Activated CD8-positive, alpha-beta memory T cell treated with anti-CD3 and anti-CD28 coated beads, Interleukin-2, amount 10 ng/mL, durations not matched to agents 7 days and 5 days (primary cell): ENCODE data around the gene DDX1. TPM values are rescaled to one million over a fixed set of nuclear protein-coding genes. Genes with fewer than 3 reads are reported as not detected.

Source experiments
- ATAC-seq: fragments of 150-1000 bp; cut with Tn5 transposase; one replicate; pipeline ENCODE4 v1.10.0; 2021; ENCODE audit warnings: moderate library complexity
- CTCF ChIA-PET: fragments of 350-600 bp; sonication (Branson Sonifier 250); formaldehyde crosslinking; loops from one replicate; lab custom pipeline; 2021; ENCODE audit warnings: antibody characterized with exemption; lab: Charles Lee
- DNase-seq: peaks from one replicate; pipeline ENCODE4 v3.0.0-alpha.2; 2020
- H3K27ac Mint-ChIP-seq: one replicate; pipeline ENCODE4 v1.8.0; 2021; ENCODE audit warnings: mild to moderate bottlenecking, mixed read lengths
- H3K27me3 Mint-ChIP-seq: one replicate; pipeline ENCODE4 v1.8.0; 2021; ENCODE audit warnings: mixed read lengths
- H3K36me3 Mint-ChIP-seq: one replicate; pipeline ENCODE4 v1.8.0; 2021; ENCODE audit warnings: mild to moderate bottlenecking, mixed read lengths
- H3K4me1 Mint-ChIP-seq: one replicate; pipeline ENCODE4 v1.8.0; 2021; ENCODE audit warnings: mixed read lengths
- H3K4me3 Mint-ChIP-seq: one replicate; pipeline ENCODE4 v1.8.0; 2021; ENCODE audit warnings: mild to moderate bottlenecking, moderate library complexity, mixed read lengths
- H3K9me3 Mint-ChIP-seq: one replicate; pipeline ENCODE4 v1.8.0; 2022; ENCODE audit warnings: low read depth, mixed read lengths
- total RNA-seq, 2 experiments: library from RNA; stranded (reverse); gene quantifications; one replicate each; pipeline ENCODE4 v1.2.3, GENCODE V29; 2021

Gene DDX1
- total RNA-seq, 2 experiments from 2014 or later = 58.5 to 81.3 TPM

DNA sequence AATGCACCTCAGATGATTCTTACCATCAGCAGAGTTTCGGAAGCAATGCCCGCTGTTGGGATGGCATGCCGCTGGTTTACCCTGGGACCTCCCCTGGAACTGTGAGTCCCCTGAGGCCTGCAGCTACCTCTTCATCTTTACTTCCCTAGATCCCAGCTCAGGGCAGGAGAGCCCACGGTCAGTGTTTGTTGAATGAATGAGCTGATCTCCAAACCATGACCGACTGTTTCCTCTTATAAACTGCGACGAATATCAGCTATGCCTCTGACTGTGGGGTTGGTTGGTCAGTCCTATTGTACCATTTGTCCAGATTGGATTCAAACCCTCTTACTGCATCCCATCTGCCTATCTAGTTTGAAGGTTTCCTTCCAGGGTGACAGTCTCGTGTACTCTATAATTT lies 64.4 kb downstream of the DDX1 start:
- ATAC-seq (no peak), DNase-seq (no peak)
- Mint-ChIP-seq H3K36me3 (no peaks in the 10 kb centered on the region), H3K9me3 (no peaks in the 10 kb centered on the region), H3K4me1 (no peaks in the 10 kb centered on the region), H3K27ac (no peak overlapping the region), H3K4me3 (no peak overlapping the region), H3K27me3 (no peaks in the 10 kb centered on the region)
- CTCF ChIA-PET = no interaction called here

DNA sequence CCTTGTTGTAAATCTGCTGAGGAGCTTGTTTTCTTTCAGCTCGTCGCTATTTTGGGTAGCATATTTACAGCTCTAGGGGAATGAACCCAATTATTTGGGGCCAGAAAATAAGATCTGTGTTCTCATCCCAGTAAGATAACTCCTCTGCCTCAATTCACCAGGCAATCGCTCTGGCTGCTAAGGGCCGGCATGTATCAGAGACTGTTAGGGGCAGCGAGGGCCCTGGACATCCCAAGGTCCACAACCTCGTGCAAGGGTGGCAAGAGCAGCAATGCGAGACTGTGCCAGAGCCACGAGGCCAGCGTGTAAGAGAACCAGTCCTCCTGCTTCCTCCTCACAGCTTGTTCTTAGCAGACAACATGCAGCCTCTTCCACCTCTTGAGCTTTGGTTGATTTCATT lies 66.1 kb downstream of the DDX1 start:
- ATAC-seq = no peak
- Mint-ChIP-seq H3K4me1 (no peaks in the 10 kb centered on the region), H3K9me3 (no peaks in the 10 kb centered on the region), H3K27ac (no peak overlapping the region), H3K27me3 (no peaks in the 10 kb centered on the region), H3K36me3 (no peaks in the 10 kb centered on the region), H3K4me3 (no peak overlapping the region)
- DNase-seq = no peak
- CTCF ChIA-PET = no interaction called here

DNA sequence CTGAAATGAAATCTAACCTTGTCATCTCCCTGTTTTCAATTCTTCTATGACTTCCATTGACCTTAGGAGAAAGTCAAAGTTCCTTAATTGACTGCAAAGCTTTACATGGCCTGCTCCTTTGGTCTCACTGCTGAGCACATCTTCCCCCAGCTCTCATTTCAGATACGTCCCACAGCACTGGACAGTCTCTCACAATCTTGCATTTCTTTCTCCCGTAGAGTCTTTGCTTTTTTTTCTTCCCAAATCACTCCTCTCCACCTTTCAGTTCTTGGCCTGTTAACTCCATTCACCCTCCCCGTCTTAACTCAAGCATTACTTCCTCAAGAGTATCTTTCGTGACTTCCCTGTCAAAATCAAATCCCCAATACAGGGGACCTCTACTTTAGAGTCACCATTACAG lies 67.2 kb downstream of the DDX1 start:
- Mint-ChIP-seq H3K4me1 (no peaks in the 10 kb centered on the region), H3K9me3 (no peaks in the 10 kb centered on the region), H3K4me3 (no peak overlapping the region), H3K27me3 (no peaks in the 10 kb centered on the region), H3K36me3 (no peaks in the 10 kb centered on the region), H3K27ac (no peak overlapping the region)
- ATAC-seq (no peak), DNase-seq (no peak)
- CTCF ChIA-PET = no interaction called here

DNA sequence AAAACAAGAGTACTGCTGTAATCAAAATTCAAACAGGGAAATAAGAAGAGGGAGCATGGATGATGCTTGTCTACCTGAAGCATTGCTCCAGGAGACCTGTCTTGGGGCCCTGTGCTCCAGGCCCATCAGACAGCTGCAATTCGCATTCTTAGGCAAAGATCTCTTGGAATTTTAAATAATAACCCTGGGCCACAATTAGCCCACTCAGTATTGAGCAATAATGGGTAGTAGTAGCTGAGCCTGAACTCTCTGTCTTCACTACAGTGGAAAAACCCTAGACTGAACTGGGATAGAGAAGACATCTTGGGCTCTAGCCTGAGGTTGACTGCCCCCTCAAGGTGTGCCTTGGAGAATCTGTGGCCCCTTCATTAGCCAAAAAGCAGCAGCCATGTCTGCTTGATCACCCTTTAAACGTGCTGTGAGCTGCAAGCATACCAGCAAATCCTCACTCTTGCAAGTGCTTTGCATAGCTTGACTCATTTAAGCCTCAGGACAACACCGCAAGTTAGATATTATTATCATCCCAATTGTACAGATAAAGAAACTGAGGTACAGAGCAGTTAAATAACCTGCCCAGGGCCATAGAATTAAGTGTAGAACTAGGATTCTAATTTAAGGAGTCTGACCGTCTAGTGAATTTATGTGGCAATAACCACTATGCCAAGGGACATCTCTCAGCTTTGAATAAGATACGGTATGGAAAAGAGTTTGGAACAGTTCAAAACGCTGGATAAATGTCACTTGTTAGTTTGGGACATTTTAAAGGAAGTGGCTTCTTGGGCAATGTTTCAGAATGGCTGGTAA lies 69.0 kb downstream of the DDX1 start:
- ATAC-seq (no peak), DNase-seq (no peak)
- no peaks in the 10 kb centered on the region for H3K4me1 Mint-ChIP-seq
- H3K27ac Mint-ChIP-seq = no peak overlapping the region
- no peaks in the 10 kb centered on the region for H3K9me3 Mint-ChIP-seq
- no peaks in the 10 kb centered on the region for H3K27me3 Mint-ChIP-seq
- H3K4me3 Mint-ChIP-seq = no peak overlapping the region
- CTCF ChIA-PET = no interaction called here
- no peaks in the 10 kb centered on the region for H3K36me3 Mint-ChIP-seq

DNA sequence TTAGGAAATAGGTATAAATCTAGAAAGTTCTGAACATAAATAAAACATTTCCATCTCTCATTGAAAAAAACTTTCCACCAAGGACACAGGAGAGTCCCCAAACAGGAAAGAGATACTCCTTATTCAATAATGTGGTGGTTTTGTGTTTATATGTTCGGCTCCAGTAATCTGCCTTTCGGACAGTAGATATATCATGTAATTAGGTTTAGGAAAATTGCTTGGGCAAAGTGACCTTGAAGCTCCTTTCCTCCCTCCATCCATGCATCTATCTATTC lies 69.6 kb downstream of the DDX1 start:
- Mint-ChIP-seq H3K4me1 (no peaks in the 10 kb centered on the region), H3K27ac (no peak overlapping the region), H3K27me3 (no peaks in the 10 kb centered on the region), H3K36me3 (no peaks in the 10 kb centered on the region), H3K9me3 (no peaks in the 10 kb centered on the region), H3K4me3 (no peak overlapping the region)
- DNase-seq = no peak
- CTCF ChIA-PET = no interaction called here
- no peak for ATAC-seq

GRCh38 chr2:15662026-15662425 lies 70.4 kb downstream of the DDX1 start:
- Mint-ChIP-seq H3K36me3 (no peaks in the 10 kb centered on the region), H3K4me3 (no peak overlapping the region), H3K9me3 (no peaks in the 10 kb centered on the region), H3K27me3 (no peaks in the 10 kb centered on the region), H3K4me1 (no peaks in the 10 kb centered on the region), H3K27ac (no peak overlapping the region)
- CTCF ChIA-PET = interaction anchor here (1.0 kb wide), 1 partner anchor 9 kb away, joined by 3 read pairs; no protein-coding TSS in a partner anchor
- ATAC-seq (no peak), DNase-seq (no peak)

DNA sequence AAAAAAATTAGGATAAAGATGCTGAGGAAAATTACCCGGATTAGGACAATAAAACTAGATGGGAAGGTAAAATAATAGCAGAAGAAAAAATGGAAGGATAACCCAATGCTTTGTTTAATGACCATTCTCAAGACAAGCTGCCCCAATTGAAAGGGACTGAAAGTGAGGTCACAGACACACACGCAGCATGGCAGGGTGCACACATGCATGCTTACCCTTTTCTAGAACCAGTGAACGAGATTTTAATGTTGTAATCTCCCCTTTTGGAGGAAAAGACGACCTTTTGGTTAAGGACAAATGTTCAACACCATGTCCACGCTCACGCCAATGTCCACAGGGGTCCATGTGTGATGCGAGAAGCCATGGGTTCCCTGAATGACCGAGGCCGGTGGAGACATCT lies 70.9 kb downstream of the DDX1 start:
- H3K27ac Mint-ChIP-seq = no peak overlapping the region
- no peaks in the 10 kb centered on the region for H3K27me3 Mint-ChIP-seq
- H3K4me1 Mint-ChIP-seq = no peaks in the 10 kb centered on the region
- ATAC-seq (no peak), DNase-seq (no peak)
- no peaks in the 10 kb centered on the region for H3K36me3 Mint-ChIP-seq
- no peaks in the 10 kb centered on the region for H3K9me3 Mint-ChIP-seq
- H3K4me3 Mint-ChIP-seq = no peak overlapping the region
- CTCF ChIA-PET = interaction anchor here (1.0 kb wide), 1 partner anchor 8 kb away, joined by 3 read pairs; no protein-coding TSS in a partner anchor

GRCh38 chr2:15663802-15664201 lies 72.1 kb downstream of the DDX1 start:
- DNase-seq = no peak
- no peaks in the 10 kb centered on the region for H3K4me1 Mint-ChIP-seq
- ATAC-seq = no peak
- no peak overlapping the region for H3K4me3 Mint-ChIP-seq
- peaks cover 4% of the 10 kb centered on the region for H3K27me3 Mint-ChIP-seq
- H3K9me3 Mint-ChIP-seq = no peaks in the 10 kb centered on the region
- no peak overlapping the region for H3K27ac Mint-ChIP-seq
- CTCF ChIA-PET = no interaction called here
- H3K36me3 Mint-ChIP-seq = no peaks in the 10 kb centered on the region

DNA sequence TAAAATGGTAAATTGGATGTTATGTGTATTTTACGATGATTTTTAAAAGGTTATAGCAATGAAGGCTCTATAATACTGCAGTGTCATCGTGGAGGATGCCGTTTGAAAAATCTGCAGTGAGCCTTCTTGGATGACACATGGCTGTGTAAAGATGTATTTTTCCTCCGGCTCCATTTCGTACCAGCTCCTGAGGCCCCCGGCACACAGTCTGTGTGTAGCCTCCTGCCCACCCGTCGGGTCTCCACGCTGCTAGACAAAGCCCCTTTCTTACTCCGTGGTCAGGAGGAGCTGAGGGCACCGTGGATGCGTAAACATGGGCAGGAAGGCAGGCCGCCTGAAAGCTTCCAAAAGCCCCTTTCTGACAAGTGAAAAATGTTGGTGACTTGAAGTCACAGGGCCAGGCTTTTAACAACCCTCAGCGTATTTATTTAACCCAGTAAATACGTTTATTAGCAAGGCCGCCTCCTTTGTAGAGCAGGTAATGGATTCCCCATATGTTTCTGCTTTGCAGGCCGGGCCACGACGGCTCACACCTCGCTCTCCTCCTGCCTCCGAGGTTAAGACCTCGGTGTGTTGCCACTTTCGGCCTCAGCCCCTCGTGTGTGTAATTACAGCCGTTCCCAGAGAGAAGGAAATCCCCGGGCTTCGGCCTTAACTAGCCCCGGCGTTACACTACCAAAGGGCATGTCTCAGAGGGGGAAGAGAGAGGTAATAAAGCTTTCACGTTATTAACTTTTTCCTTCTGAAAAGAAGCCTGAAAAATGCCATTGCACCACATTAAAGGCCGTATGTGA lies 72.8 kb downstream of the DDX1 start:
- H3K4me3 Mint-ChIP-seq = no peak overlapping the region
- no peak overlapping the region for H3K27ac Mint-ChIP-seq
- DNase-seq = no peak
- no peaks in the 10 kb centered on the region for H3K4me1 Mint-ChIP-seq
- no peaks in the 10 kb centered on the region for H3K36me3 Mint-ChIP-seq
- CTCF ChIA-PET = no interaction called here
- no peak for ATAC-seq
- peaks cover 4% of the 10 kb centered on the region for H3K27me3 Mint-ChIP-seq
- no peaks in the 10 kb centered on the region for H3K9me3 Mint-ChIP-seq

DNA sequence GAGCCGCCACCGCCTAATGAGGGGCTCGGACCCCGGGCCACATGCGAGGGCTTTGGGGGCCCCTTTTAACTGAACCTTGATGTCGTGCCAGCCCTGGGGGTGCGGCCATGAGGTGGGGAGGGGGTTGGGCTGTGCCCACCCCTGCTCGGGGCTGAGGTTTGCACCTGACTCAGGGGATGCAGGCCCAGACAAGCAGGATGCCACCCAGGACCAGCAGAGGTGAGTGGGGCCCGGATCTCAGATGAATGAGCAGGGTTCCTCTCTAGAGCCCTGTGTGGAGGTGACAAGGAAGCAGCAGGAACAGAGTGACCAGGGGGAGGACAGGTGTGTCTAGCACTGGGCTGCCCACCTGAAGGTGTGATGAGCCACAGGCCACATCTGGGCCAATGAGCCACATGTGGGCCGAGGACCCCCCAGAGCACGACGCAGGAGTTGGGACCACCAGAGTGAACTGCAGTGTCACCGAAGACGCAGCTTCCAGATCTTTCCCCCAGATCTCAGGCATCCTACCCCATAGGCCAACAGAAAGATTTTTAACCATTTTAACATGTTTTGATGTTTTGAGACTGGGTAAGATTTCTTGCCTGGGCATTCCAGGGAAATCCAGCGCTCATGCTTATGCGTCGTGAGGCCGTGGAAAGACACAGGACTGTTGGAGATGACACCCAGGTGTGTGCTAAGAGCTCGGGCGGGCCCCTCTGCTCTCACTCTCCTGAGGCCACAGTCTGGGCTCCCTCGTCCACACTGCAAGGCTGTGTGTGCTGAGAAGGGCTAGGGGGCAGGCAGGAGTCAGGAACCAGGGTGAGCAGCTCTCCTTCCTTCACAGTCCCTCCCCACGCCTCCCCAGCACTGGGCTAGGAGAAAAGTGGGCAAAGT lies 73.6 kb downstream of the DDX1 start:
- no peaks in the 10 kb centered on the region for H3K9me3 Mint-ChIP-seq
- no peak overlapping the region for H3K27ac Mint-ChIP-seq
- CTCF ChIA-PET = no interaction called here
- DNase-seq (no peak), ATAC-seq (no peak)
- no peaks in the 10 kb centered on the region for H3K4me1 Mint-ChIP-seq
- H3K36me3 Mint-ChIP-seq = no peaks in the 10 kb centered on the region
- peaks cover 4% of the 10 kb centered on the region for H3K27me3 Mint-ChIP-seq
- H3K4me3 Mint-ChIP-seq = no peak overlapping the region

GRCh38 chr2:15665943-15666460 lies 74.3 kb downstream of the DDX1 start:
- Mint-ChIP-seq H3K4me1 (no peaks in the 10 kb centered on the region), H3K36me3 (no peaks in the 10 kb centered on the region), H3K27me3 (peaks cover 4% of the 10 kb centered on the region), H3K27ac (no peak overlapping the region), H3K9me3 (no peaks in the 10 kb centered on the region), H3K4me3 (no peak overlapping the region)
- DNase-seq = no peak
- CTCF ChIA-PET = no interaction called here
- ATAC-seq = no peak

DNA sequence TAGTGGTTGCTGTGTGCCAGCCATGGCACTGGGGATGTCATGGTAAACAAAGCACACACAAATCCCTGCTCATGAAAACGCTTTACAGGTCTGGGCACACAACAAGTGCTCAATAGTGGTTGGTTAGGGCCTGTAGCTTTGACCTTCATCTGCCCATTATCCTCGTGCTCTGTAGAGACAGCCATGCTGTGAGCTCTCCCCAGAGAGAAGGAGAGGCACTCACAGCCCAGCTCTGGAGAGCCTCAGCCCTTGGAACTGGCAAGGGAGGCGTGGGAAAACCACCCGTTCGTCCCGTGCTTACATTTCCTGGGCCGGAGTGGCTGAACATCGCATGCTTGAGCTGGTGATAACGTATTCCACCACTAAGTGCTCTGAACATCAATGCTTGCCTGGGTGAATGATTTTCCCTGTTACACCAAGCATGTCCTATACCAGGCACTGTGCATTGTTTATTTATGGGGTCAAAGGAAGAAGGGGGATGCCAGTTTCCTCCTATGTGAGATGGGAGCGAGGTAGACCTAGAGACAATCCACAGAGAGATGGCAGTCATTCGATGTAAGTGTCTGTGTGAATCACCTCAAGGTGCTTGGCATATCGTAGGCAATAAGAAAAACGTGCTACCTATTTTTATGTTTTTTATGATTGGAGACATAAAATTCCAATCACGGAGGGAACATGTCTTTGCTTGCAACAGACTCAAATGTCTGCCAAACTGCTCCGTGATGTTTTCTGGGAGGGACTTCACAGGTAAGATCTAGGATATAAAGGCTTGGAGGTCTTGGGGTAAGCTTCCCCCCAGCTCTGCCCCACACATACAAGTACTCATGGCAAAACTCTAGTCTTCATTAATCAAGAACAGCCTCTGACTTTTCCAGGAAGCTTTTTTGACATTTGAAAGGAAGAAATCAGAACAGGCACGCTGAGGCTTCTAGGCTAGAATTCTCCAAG lies 75.5 kb downstream of the DDX1 start:
- Mint-ChIP-seq H3K4me3 (no peak overlapping the region), H3K4me1 (no peaks in the 10 kb centered on the region), H3K27me3 (peaks cover 4% of the 10 kb centered on the region), H3K9me3 (no peaks in the 10 kb centered on the region), H3K27ac (no peak overlapping the region), H3K36me3 (no peaks in the 10 kb centered on the region)
- CTCF ChIA-PET = no interaction called here
- ATAC-seq (no peak), DNase-seq (no peak)
